ENCODE data around the gene GPR15. TPM values are rescaled to one million over a fixed set of nuclear protein-coding genes. Genes with fewer than 3 reads are reported as not detected.
A peak's percentile ranks its signal among the peaks of the same experiment; 100 is the strongest.

Gene GPR15
- total RNA-seq, 1 donor from 2014 or later = 1.4 TPM

DNA sequence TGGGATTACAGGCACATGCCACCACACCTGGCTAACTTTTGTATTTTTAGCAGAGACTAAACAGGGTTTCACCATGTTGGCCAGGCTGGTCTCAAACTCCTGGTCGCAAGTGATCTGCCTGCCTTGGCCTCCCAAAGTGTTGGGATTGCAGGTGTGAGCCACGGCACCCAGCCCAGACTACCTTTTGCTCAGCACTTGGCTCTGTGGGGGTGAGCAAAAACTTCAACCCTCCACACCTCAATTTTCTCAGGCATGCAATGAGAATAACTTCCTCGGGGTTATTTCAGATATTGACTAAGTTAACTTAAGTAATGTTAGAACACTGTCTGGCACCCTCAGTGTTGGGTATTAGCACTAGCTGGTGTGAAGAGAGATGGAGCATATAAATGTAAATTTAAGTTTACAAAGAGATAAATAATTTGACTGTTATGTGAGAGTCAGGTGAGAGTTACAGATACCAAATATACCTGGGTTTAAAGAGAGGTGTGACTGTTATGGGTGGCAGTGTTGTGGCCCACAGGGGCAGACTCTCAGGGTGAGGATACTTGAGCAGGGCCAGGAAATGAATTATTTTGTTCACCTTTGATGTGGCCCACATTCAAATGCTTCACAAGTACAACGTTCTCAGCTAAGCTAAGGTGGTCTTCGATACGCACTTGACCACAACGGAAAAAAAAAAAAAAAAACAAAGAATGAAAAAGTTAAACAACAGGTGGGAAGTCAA lies 32.7 kb downstream of the GPR15 start:
- DNase-seq = no peak
- no peaks in the 10 kb centered on the region for H3K27me3 ChIP-seq (ENCODE audit: low read depth)
- H3K27ac ChIP-seq = peak overlapping the region; percentile 9
- H3K36me3 ChIP-seq = no peaks in the 10 kb centered on the region
- intact Hi-C loops (cut with DNase I) = no loop called here
- H3K4me1 ChIP-seq = no peaks in the 10 kb centered on the region
- TF ChIP-seq, protein P1, sequence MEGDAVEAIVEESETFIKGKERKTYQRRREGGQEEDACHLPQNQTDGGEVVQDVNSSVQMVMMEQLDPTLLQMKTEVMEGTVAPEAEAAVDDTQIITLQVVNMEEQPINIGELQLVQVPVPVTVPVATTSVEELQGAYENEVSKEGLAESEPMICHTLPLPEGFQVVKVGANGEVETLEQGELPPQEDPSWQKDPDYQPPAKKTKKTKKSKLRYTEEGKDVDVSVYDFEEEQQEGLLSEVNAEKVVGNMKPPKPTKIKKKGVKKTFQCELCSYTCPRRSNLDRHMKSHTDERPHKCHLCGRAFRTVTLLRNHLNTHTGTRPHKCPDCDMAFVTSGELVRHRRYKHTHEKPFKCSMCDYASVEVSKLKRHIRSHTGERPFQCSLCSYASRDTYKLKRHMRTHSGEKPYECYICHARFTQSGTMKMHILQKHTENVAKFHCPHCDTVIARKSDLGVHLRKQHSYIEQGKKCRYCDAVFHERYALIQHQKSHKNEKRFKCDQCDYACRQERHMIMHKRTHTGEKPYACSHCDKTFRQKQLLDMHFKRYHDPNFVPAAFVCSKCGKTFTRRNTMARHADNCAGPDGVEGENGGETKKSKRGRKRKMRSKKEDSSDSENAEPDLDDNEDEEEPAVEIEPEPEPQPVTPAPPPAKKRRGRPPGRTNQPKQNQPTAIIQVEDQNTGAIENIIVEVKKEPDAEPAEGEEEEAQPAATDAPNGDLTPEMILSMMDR (IDR thresholded peaks at IDR 0.05) = no peak
- no peak overlapping the region for H3K4me3 ChIP-seq
- ATAC-seq = peak; percentile 35 to 51
- H3K9me3 ChIP-seq = no peaks in the 10 kb centered on the region

DNA sequence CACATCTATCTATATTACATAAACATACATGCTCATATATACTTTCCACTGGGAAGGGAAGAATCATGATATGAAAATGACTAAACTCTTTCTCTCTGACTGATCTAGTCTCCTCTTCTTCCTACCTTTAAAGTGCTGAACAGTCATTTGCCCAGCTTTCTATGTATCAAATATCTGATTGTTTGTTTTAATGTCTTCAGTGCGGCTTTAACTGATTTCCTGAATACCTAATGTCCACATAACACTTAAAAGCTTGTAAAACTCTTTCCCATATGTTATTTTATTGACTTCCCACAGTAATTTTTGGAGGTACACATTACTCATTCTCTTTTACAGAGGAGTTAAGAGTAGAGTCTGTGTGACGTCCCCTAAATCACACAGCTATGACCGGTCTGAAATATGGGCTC lies 33.5 kb downstream of the GPR15 start:
- Histone ChIP-seq H3K27ac (no peak overlapping the region), H3K9me3 (no peaks in the 10 kb centered on the region), H3K36me3 (no peaks in the 10 kb centered on the region), H3K27me3 (ENCODE audit: low read depth) (no peaks in the 10 kb centered on the region), H3K4me1 (no peaks in the 10 kb centered on the region), H3K4me3 (no peak overlapping the region)
- TF ChIP-seq, protein P1 (IDR thresholded peaks at IDR 0.05) = no peak
- ATAC-seq = no peak
- DNase-seq = no peak
- intact Hi-C loops (cut with DNase I) = no loop called here

GRCh38 chr3:98565843-98566242 lies 34.1 kb downstream of the GPR15 start:
- ATAC-seq = no peak
- no peak for DNase-seq
- Histone ChIP-seq H3K36me3 (no peaks in the 10 kb centered on the region), H3K27ac (no peak overlapping the region), H3K4me3 (no peak overlapping the region), H3K9me3 (no peaks in the 10 kb centered on the region), H3K4me1 (no peaks in the 10 kb centered on the region), H3K27me3 (ENCODE audit: low read depth) (no peaks in the 10 kb centered on the region)
- intact Hi-C loops (cut with DNase I) = no loop called here
- TF ChIP-seq, protein P1 (IDR thresholded peaks at IDR 0.05) = no peak

DNA sequence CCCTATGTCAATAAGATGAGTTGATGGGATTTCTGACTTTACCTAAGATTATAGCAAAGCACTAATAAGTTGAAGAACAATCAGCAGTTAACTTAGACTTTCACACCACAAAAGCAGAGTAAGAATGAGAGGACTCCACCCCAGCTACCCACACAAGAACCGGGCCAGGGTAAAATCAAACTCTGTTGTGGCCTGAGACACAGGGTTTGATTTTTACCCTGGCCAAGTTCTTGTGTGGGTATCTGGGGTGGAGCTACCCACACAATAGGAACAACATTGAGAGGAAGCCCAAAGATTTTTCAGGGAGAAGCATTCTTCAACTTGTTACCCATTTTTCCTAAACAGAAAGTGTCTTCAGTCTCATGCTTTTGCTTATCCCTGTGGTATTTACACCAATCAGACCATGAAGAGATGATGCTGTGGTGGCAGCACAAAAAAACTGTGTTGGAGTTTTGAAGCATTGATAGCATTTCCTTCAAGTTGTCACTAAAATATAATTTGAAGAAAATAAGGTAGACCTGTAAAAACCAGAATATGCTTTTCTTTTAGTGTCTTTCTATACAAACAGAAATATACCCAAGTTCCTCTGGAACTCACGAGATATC lies 36.0 kb downstream of the GPR15 start:
- Histone ChIP-seq H3K9me3 (no peaks in the 10 kb centered on the region), H3K4me3 (no peak overlapping the region), H3K36me3 (no peaks in the 10 kb centered on the region), H3K27me3 (ENCODE audit: low read depth) (no peaks in the 10 kb centered on the region), H3K27ac (no peak overlapping the region), H3K4me1 (no peaks in the 10 kb centered on the region)
- TF ChIP-seq, protein P1 (IDR thresholded peaks at IDR 0.05) = no peak
- DNase-seq = no peak
- ATAC-seq = no peak
- intact Hi-C loops (cut with DNase I) = no loop called here

GRCh38 chr3:98568402-98568801 lies 36.6 kb downstream of the GPR15 start:
- DNase-seq (no peak), ATAC-seq (no peak)
- Histone ChIP-seq H3K27ac (no peak overlapping the region), H3K4me1 (no peaks in the 10 kb centered on the region), H3K4me3 (no peak overlapping the region), H3K36me3 (no peaks in the 10 kb centered on the region), H3K27me3 (ENCODE audit: low read depth) (no peaks in the 10 kb centered on the region), H3K9me3 (no peaks in the 10 kb centered on the region)
- TF ChIP-seq, protein P1 (IDR thresholded peaks at IDR 0.05) = no peak
- intact Hi-C loops (cut with DNase I) = no loop called here
